GM21717 (cell line): ENCODE data around the gene ADAMTS19.
"Not testable (repeated sequence)": the region's sequence is repeated elsewhere in the genome, so short reads cannot be mapped to it uniquely, and the experiment has no call there.

Experiments
- ATAC-seq: cut with Tn5 transposase; IDR thresholded peaks from one replicate; pipeline ENCODE4 v1.9.1; 2021; ENCODE audit warnings: mild to moderate bottlenecking, moderate library complexity; ENCODE audit not compliant: unreplicated experiment

Gene ADAMTS19

GRCh38 chr5:129459777-129460671 is at the start of gene ADAMTS19:
Gene ADAMTS19 (plus strand): TSS chr5:129460298. CDS start chr5:129460392, 94 bp downstream.
- no peak for ATAC-seq

- ATAC-seq, result no peak
Measured at GRCh38 chr5:129410488-129410887, 49.6 kb upstream of the ADAMTS19 start.

GRCh38 chr5:129412721-129413120 is 47.4 kb upstream of the ADAMTS19 start:
- no peak for ATAC-seq

- no peak for ATAC-seq
Measured at GRCh38 chr5:129413570-129413969, 46.5 kb upstream of the ADAMTS19 start.

- ATAC-seq, result no peak
Measured at GRCh38 chr5:129419292-129419691, 40.8 kb upstream of the ADAMTS19 start.

- no peak for ATAC-seq
Measured at GRCh38 chr5:129425031-129425430, 35.1 kb upstream of the ADAMTS19 start.

- no peak for ATAC-seq
Measured at GRCh38 chr5:129426071-129426470, 34.0 kb upstream of the ADAMTS19 start.

- not testable (repeated sequence) for ATAC-seq
Measured at GRCh38 chr5:129428636-129429035, 31.5 kb upstream of the ADAMTS19 start.

GRCh38 chr5:129431406-129431805 is 28.7 kb upstream of the ADAMTS19 start:
- no peak for ATAC-seq

GRCh38 chr5:129438322-129438721 is 21.8 kb upstream of the ADAMTS19 start:
- no peak for ATAC-seq

- no peak for ATAC-seq
Measured at GRCh38 chr5:129440424-129440823, 19.7 kb upstream of the ADAMTS19 start.

- no peak for ATAC-seq
Measured at GRCh38 chr5:129441096-129441495, 19.0 kb upstream of the ADAMTS19 start.

GRCh38 chr5:129445379-129445778 is 14.7 kb upstream of the ADAMTS19 start:
- peak; percentile 65 for ATAC-seq

GRCh38 chr5:129447968-129448367 is 12.1 kb upstream of the ADAMTS19 start:
- no peak for ATAC-seq

GRCh38 chr5:129448654-129449053 is 11.4 kb upstream of the ADAMTS19 start:
- ATAC-seq, result no peak

- ATAC-seq, result no peak
Measured at GRCh38 chr5:129454461-129454860, 5.6 kb upstream of the ADAMTS19 start.

GRCh38 chr5:129459450-129459776 is 685 bp upstream of the ADAMTS19 start:
- ATAC-seq, result no peak

- ATAC-seq, result no peak
Measured at GRCh38 chr5:129460672-129460935, 506 bp downstream of the ADAMTS19 start.

GRCh38 chr5:129460936-129461710 is 1.0 kb downstream of the ADAMTS19 start:
- ATAC-seq, result no peak

- ATAC-seq, result no peak
Measured at GRCh38 chr5:129461711-129462332, 1.7 kb downstream of the ADAMTS19 start.

- ATAC-seq, result no peak
Measured at GRCh38 chr5:129465776-129466344, 5.8 kb downstream of the ADAMTS19 start.
